K562 (cell line): ENCODE data around the gene MBD1. TPM values are rescaled to one million over a fixed set of nuclear protein-coding genes. Genes with fewer than 3 reads are reported as not detected.

Source experiments
- ATAC-seq: fragments of 200-7000 bp; cut with Tn5 transposase; 3 replicates; pipeline ENCODE4 v1.9.1; 2020; ENCODE audit warnings: moderate library complexity
- BruUV-seq: library from RNA; stranded (reverse); fragments of 400-500 nt; replicated peaks from 2 replicates; lab custom pipeline; 2021; lab: Mats Ljungman, UMichigan
- CTCF ChIA-PET: fragments of 300-600 bp; formaldehyde crosslinking; extraction: SDS; loops from one replicate; lab custom pipeline; 2021; ENCODE audit warnings: low intra/inter-chr PET ratio; lab: Yijun Ruan, JAX
- POLR2A ChIA-PET: fragments of 300-600, 350-650 bp; sonication (Branson Sonifier 250); formaldehyde crosslinking; extraction: SDS; loops from one replicate; lab custom pipeline; 2021; ENCODE audit warnings: antibody characterized with exemption, inconsistent platforms; lab: Yijun Ruan, JAX
- DNase-seq, 4 experiments: peaks; one replicate each; pipeline versions ENCODE4 v3.0.0 to v3.0.0-alpha.2; 2011 to 2018; ENCODE audit warnings: low spot score in 3 of 4, mixed read lengths in 3 of 4; ENCODE audit errors: extremely low read depth in 1 of 4
- FAIRE-seq: peaks from 2 replicates; lab custom pipeline; 2011; peaks lifted over from hg19 to GRCh38; lab: Jason Lieb, UNC
- H2AFZ ChIP-seq: 2 replicates; pipeline ENCODE4 v1.6.0; 2011; ENCODE audit warnings: low read depth, low read length, control low read depth, inconsistent platforms
- H3K27ac ChIP-seq: fragments of 200-600 bp; 3 replicates; pipeline ENCODE4 v1.8.0; 2011; ENCODE audit warnings: low read depth, mild to moderate bottlenecking, control low read depth, inconsistent platforms, low read length, moderate library complexity, mixed read lengths; ENCODE audit errors: extremely low read depth
- H3K27me3 ChIP-seq, 2 experiments: fragments of 300-600 bp in 1 of 2; 2 replicates in 1 of 2; 3 replicates in 1 of 2; pipeline versions ENCODE4 v1.6.0 to v1.8.0; 2011; ENCODE audit warnings: inconsistent platforms in 2 of 2, low read length in 2 of 2, mild to moderate bottlenecking in 1 of 2, mixed read lengths in 1 of 2, moderate library complexity in 1 of 2; ENCODE audit not compliant: control insufficient read depth in 2 of 2, insufficient read depth in 2 of 2
- H3K36me3 ChIP-seq: fragments of 300-600 bp; 3 replicates; pipeline ENCODE4 v1.8.0; 2011; ENCODE audit warnings: mild to moderate bottlenecking, low read length, inconsistent platforms; ENCODE audit not compliant: control insufficient read depth, insufficient read depth
- H3K4me1 ChIP-seq, 2 experiments: fragments of 200-600 bp in 1 of 2; replicated peaks in 1 of 2; 2 replicates in 1 of 2; 3 replicates in 1 of 2; pipeline versions ENCODE4 v1.5.1 to v1.8.0; 2011; ENCODE audit warnings: inconsistent platforms in 2 of 2, low read length in 2 of 2, mild to moderate bottlenecking in 1 of 2, mixed read lengths in 1 of 2, moderate library complexity in 1 of 2; ENCODE audit not compliant: control insufficient read depth in 2 of 2, insufficient read depth in 2 of 2
- H3K4me2 ChIP-seq: 2 replicates; pipeline ENCODE4 v1.6.1; 2011; ENCODE audit warnings: low read length, control low read depth, inconsistent platforms, mixed read lengths; ENCODE audit not compliant: insufficient read depth
- H3K4me3 ChIP-seq: fragments of 200-600 bp; sonication (generic), shearing (Covaris generic); 2 replicates; pipeline ENCODE4 v1.5.1; 2016; ENCODE audit warnings: control low read depth, inconsistent platforms
- H3K79me2 ChIP-seq: fragments of 200-600 bp; 3 replicates; pipeline ENCODE4 v1.8.0; 2011; ENCODE audit warnings: low read length, inconsistent platforms; ENCODE audit not compliant: control insufficient read depth, insufficient read depth
- H3K9ac ChIP-seq, 2 experiments: 2 replicates each; pipeline versions ENCODE4 v1.6.0 to v1.6.1; 2011; ENCODE audit warnings: low read depth in 2 of 2, low read length in 2 of 2, control low read depth in 1 of 2, inconsistent platforms in 1 of 2, mild to moderate bottlenecking in 1 of 2, mixed read lengths in 1 of 2; ENCODE audit not compliant: insufficient read depth in 1 of 2
- H3K9me1 ChIP-seq: one replicate; pipeline ENCODE4 v1.6.0; 2011; ENCODE audit warnings: inconsistent platforms, mild to moderate bottlenecking, low read length, moderate library complexity; ENCODE audit not compliant: control insufficient read depth, insufficient read depth
- H3K9me3 ChIP-seq: replicated peaks from 2 replicates; pipeline ENCODE4 v1.5.1; 2011; ENCODE audit warnings: low read depth, low read length, inconsistent platforms; ENCODE audit not compliant: control insufficient read depth, insufficient read depth
- H4K20me1 ChIP-seq: replicated peaks from 2 replicates; pipeline ENCODE4 v1.6.1; 2011; ENCODE audit warnings: low read length, inconsistent platforms, mixed read lengths; ENCODE audit not compliant: control insufficient read depth, insufficient read depth
- ATF3 ChIP-seq, 2 experiments: fragments of 450-650 bp in 1 of 2; sonication (generic) in 1 of 2; formaldehyde crosslinking in 1 of 2; IDR thresholded peaks in 1 of 2; conservative IDR thresholded peaks in 1 of 2; 2 replicates each; pipeline versions ENCODE4 v1.6.1 to v1.8.1; 2016 to 2023; ENCODE audit warnings: mild to moderate bottlenecking in 2 of 2, moderate library complexity in 2 of 2, inconsistent platforms in 1 of 2, missing genetic modification reagents in 1 of 2
- E2F6 ChIP-seq, 2 experiments: IDR thresholded peaks; 2 replicates each; pipeline ENCODE4 v1.6.1; 2011; ENCODE audit warnings: borderline replicate concordance in 1 of 2, control low read depth in 1 of 2, low read depth in 1 of 2, low read length in 1 of 2, mild to moderate bottlenecking in 1 of 2, mixed read lengths in 1 of 2, moderate library complexity in 1 of 2; ENCODE audit not compliant: insufficient read depth in 1 of 2, insufficient read length in 1 of 2, poor library complexity in 1 of 2, severe bottlenecking in 1 of 2; ENCODE audit errors: extremely low read depth in 1 of 2
- HMG20A ChIP-seq: fragments of 450-650 bp; formaldehyde crosslinking; conservative IDR thresholded peaks from 2 replicates; pipeline ENCODE4 v1.4.0; 2020; ENCODE audit warnings: mild to moderate bottlenecking, mixed read lengths
- KAT7 ChIP-seq: sonication (generic); formaldehyde crosslinking; IDR thresholded peaks from 2 replicates; pipeline ENCODE4 v1.8.0; 2022; ENCODE audit warnings: missing genetic modification reagents, mild to moderate bottlenecking, borderline replicate concordance
- MYNN ChIP-seq, 2 experiments: sonication (generic); formaldehyde crosslinking in 1 of 2; IDR thresholded peaks; 2 replicates each; pipeline versions ENCODE4 v1.5.0 to v1.6.1; 2016 to 2020; ENCODE audit warnings: antibody characterized with exemption in 1 of 2, missing genetic modification reagents in 1 of 2
- PCBP2 ChIP-seq: fragments of 200-400 bp; formaldehyde crosslinking; IDR thresholded peaks from 2 replicates; pipeline ENCODE4 v1.6.1; 2018; ENCODE audit warnings: low read length, low read depth, mild to moderate bottlenecking, moderate library complexity; ENCODE audit not compliant: poor library complexity, severe bottlenecking
- TOE1 ChIP-seq, 2 experiments: fragments of 450-650 bp in 1 of 2; sonication (generic) in 1 of 2; formaldehyde crosslinking in 1 of 2; IDR thresholded peaks; 2 replicates each; pipeline versions ENCODE4 v1.7.1 to v1.8.0; 2016 to 2022; ENCODE audit warnings: borderline replicate concordance in 2 of 2, mild to moderate bottlenecking in 2 of 2, antibody characterized with exemption in 1 of 2, inconsistent platforms in 1 of 2, low read depth in 1 of 2, missing genetic modification reagents in 1 of 2, moderate library complexity in 1 of 2
- ZNF184 ChIP-seq: sonication (generic); formaldehyde crosslinking; IDR thresholded peaks from 2 replicates; pipeline ENCODE4 v1.5.0; 2020; ENCODE audit warnings: missing genetic modification reagents
- ZNF280B ChIP-seq: fragments of 250-450 bp; sonication (Bioruptor Pico); IDR thresholded peaks from 2 replicates; pipeline ENCODE4 v1.5.1; 2021; ENCODE audit warnings: mild to moderate bottlenecking
- ZNF444 ChIP-seq: fragments of 250-450 bp; sonication (Bioruptor Pico); IDR thresholded peaks from 2 replicates; pipeline ENCODE4 v1.4.0; 2020; ENCODE audit warnings: mild to moderate bottlenecking, moderate library complexity
- WGBS: fragments of 100-300 bp; shearing (Covaris generic); methylation state at CpG from one replicate; pipeline ENCODE4 v1.1.6; 2016; ENCODE audit warnings: low coverage, mixed read lengths; ENCODE audit not compliant: insufficient coverage; ENCODE audit errors: missing lambda C conversion rate; 5-methylcytosine and 5-hydroxymethylcytosine counted together
- in situ Hi-C: fragments of 300-500 bp; cut with MboI; formaldehyde crosslinking; loops from 4 replicates; pipeline ENCODE4 v1.15.0; 2018; ENCODE audit warnings: inconsistent platforms, mixed read lengths
- intact Hi-C: fragments of 100-400 bp; cut with micrococcal nuclease; formaldehyde crosslinking; loops from 2 replicates; pipeline ENCODE4 v1.14.2; 2022
- polyA plus RNA-seq, 8 experiments: library from polyadenylated mRNA; depleted of rRNA in 4 of 8; stranded (reverse) in 5 of 8; unstranded in 3 of 8; fragments of >200 nt; fragmentation: Nextera tagmentation in 2 of 8; fragmentation: Illumina TruSeq in 1 of 8; extraction: Ambion mirVana in 2 of 8; extraction: Trizol in 1 of 8; gene quantifications; 2 replicates each; pipeline versions ENCODE4 v1.2.1 to v1.2.3, GENCODE V29; 2011 to 2014; ENCODE audit warnings: inconsistent platforms in 1 of 8, missing spikeins in 1 of 8
- total RNA-seq, 7 experiments: library from RNA; depleted of rRNA in 6 of 7; stranded (reverse); fragments of >200 nt in 6 of 7; fragmentation: Illumina TruSeq in 2 of 7; extraction: Trizol in 2 of 7; gene quantifications; 2 replicates each; pipeline versions ENCODE4 v1.2.1 to v1.2.3, GENCODE V29; 2011 to 2021; ENCODE audit warnings: low replicate concordance in 1 of 7

MBD1 gene
- total and polyA plus RNA-seq, 9 of the 15 experiments (the other 6 are each of a cell fraction or from before 2014, with no cell fraction given): 3.0 to 59.7 (median 31.7) TPM

- ChIA-PET POLR2A (interaction anchor here (0.7 to 2.1 kb wide), 2 partner anchors 12 to 142 kb away, joined by 3 to 7 read pairs; no protein-coding TSS in a partner anchor), CTCF (no interaction called here)
- Histone ChIP-seq H2AFZ (no peak overlapping the region), H3K4me3 (no peak overlapping the region), H3K36me3 (peaks cover 70% of the 10 kb centered on the region; the same call in 2 of the 3 replicates), H3K9ac (no peak overlapping the region; a peak in 1 of 4 replicates), H3K27ac (no peak overlapping the region), H3K9me3 (no peaks in the 10 kb centered on the region), H3K9me1 (no peaks in the 10 kb centered on the region), H3K27me3 (no peaks in the 10 kb centered on the region), H3K79me2 (peaks cover 50% of the 10 kb centered on the region), H3K4me2 (no peak overlapping the region), H3K4me1 (peaks cover 7 to 42% of the 10 kb centered on the region in 2 experiments; a peak in 3 of 5 replicates), H4K20me1 (peaks cover 2% of the 10 kb centered on the region; the same call in 1 of the 2 replicates)
- intact Hi-C loops (no loop called here), in situ Hi-C loops (no loop called here)
- no peak for DNase-seq
- BruUV-seq: no TSS peak
- FAIRE-seq: no peak
- TF ChIP-seq TOE1 (IDR thresholded peaks at IDR 0.05; ENCODE audit: borderline replicate concordance) (no peak), TOE1 (CRISPR knock-in tag; IDR thresholded peaks at IDR 0.05; ENCODE audit: borderline replicate concordance, low read depth) (no peak), ZNF444 (no peak), HMG20A (CRISPR knock-in tag) (no peak), ATF3 (IDR thresholded peaks at IDR 0.05) (no peak), ATF3 (CRISPR knock-in tag; conservative IDR thresholded peaks at IDR 0.05) (no peak), ZNF184 (CRISPR knock-in tag) (no peak), PCBP2 (no peak), ZNF280B (CRISPR knock-in tag) (no peak), E2F6 (IDR thresholded peaks at IDR 0.05; ENCODE audit: borderline replicate concordance in 1 of 2, extremely low read depth in 1 of 2, insufficient read depth in 1 of 2, insufficient read length in 1 of 2, low read depth in 1 of 2, low read length in 1 of 2, poor library complexity in 1 of 2, severe bottlenecking in 1 of 2) (no peak), KAT7 (CRISPR knock-in tag) (no peak), MYNN (IDR thresholded peaks at IDR 0.05) (no peak), MYNN (CRISPR knock-in tag; IDR thresholded peaks at IDR 0.05) (no peak)
- WGBS: 98% methylated on average over 20 of the region's 42 CpGs
- no peak for ATAC-seq
Observed at GRCh38 chr18:50282521-50283335, 1.4 kb upstream of the MBD1 start.
